ENCODE results near the gene NUFIP2. TPM values are rescaled to one million over a fixed set of nuclear protein-coding genes. Genes with fewer than 3 reads are reported as not detected.

The NUFIP2 gene
- total RNA-seq, 4 donors from 2014 or later: 19.8 to 40.8 (median 25.4) TPM

GRCh38 chr17:29240968-29241963, 52.7 kb downstream of the NUFIP2 start:
- Histone ChIP-seq H3K4me1 (peaks cover 0 to 8% (median 0%) of the 10 kb centered on the region in 4 donors), H3K27ac (peak overlapping the region in 3 of 4 donors; percentile 6 to 50 (median 31)), H3K27me3 (no peaks in the 10 kb centered on the region), H3K4me3 (no peak overlapping the region), H3K36me3 (no peaks in the 10 kb centered on the region), H3K9me3 (no peaks in the 10 kb centered on the region)
- WGBS, 2 donors (ENCODE audit: low coverage in 1 of 2): 75 to 94% methylated on average over 4 to 9 of the region's 9 CpGs
- DNase-seq: no peak
- no peak for TF ChIP-seq CTCF (IDR thresholded peaks at IDR 0.05)
- no peak for TF ChIP-seq POLR2AphosphoS5 (IDR thresholded peaks at IDR 0.05)
- TF ChIP-seq EP300 (IDR thresholded peaks at IDR 0.05; ENCODE audit: low read depth): no peak
- TF ChIP-seq POLR2A (IDR thresholded peaks at IDR 0.05): no peak
- in situ Hi-C loops (cut with MboI; ENCODE audit: low pct_ligation_motif_present in 1 of 4, low pct_unique_long_range_greater_than_20kb in 1 of 4, low sequenced_read_pairs in 3 of 4) (loop anchor here in 1 of 4 donors (25.0 kb wide), 1 partner anchor 229 kb away; the partner anchor contains the start of gene SEZ6), intact Hi-C loops (cut with DNase I; ENCODE audit: low total_unique reads) (no loop called here)

DNA sequence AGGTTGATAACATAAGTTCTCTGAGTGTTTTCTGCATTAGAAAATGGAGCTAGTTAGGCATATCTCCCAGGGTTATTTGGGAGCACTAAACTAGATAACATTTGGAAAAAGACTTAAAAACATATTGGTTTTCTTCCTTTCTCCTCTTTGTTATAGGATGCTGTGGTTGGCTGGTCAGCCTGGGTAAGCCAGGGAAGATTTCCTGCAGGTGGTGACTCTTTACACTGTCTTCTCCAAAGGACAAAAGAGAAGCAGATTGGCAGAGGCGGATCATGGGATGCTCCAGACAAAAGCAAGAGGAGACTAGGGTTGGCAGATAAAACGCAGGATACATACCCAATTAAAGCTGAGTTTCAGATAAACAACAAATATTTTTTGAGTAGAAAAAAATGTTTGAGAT, 53.5 kb downstream of the NUFIP2 start:
- Histone ChIP-seq H3K9me3 (no peaks in the 10 kb centered on the region), H3K4me1 (peaks cover 0 to 8% (median 0%) of the 10 kb centered on the region in 4 donors), H3K27me3 (no peaks in the 10 kb centered on the region), H3K4me3 (no peak overlapping the region), H3K27ac (peak overlapping the region in 2 of 4 donors; percentile 31 to 50), H3K36me3 (no peaks in the 10 kb centered on the region)
- no peak for DNase-seq
- intact Hi-C loops (cut with DNase I; ENCODE audit: low total_unique reads) (no loop called here), in situ Hi-C loops (cut with MboI; ENCODE audit: low pct_ligation_motif_present in 1 of 4, low pct_unique_long_range_greater_than_20kb in 1 of 4, low sequenced_read_pairs in 3 of 4) (loop anchor here in 1 of 4 donors (25.0 kb wide), 1 partner anchor 228 kb away; the partner anchor contains the start of gene SEZ6)
- no peak for TF ChIP-seq CTCF (IDR thresholded peaks at IDR 0.05)
- no peak for TF ChIP-seq POLR2A (IDR thresholded peaks at IDR 0.05)
- TF ChIP-seq POLR2AphosphoS5 (IDR thresholded peaks at IDR 0.05): no peak
- 44 to 68% methylated on average over 2 of the region's 2 CpGs for WGBS, 2 donors (ENCODE audit: low coverage in 1 of 2)

DNA sequence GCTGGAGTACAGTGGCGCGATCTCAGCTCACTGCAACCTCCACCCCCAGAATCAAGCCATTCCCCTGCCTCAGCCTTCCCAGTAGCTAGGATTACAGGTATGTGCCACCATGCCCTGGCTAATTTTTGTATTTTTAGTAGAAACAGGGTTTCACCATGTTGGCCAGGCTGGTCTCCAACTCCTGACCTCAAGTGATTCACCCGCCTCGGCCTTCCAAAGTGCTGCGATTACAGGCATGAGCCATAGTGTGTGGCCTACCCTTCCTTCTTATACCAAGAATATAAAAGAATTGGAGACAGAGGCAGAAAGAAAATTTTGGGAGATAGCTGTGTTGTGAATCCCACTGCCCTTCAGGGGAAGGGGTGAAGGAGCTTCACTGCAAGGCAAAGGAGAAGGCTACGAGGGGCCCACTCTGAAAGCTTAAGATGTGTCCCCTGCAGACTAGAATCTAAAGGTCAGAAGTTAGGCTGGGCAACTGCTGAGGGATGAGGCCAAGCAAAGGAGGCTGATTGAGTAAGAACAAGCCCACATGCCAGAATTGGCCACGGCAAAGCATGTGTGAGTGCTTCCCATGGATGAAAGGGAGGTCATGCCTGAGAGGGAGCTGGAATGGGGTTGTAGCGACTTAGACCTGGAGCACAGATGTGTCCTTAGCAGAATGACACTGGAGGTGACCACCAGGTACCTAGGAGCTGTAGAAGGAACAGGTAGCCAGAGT, 55.7 kb downstream of the NUFIP2 start:
- H3K9me3 ChIP-seq: no peaks in the 10 kb centered on the region
- in situ Hi-C loops (cut with MboI; ENCODE audit: low pct_ligation_motif_present in 1 of 4, low pct_unique_long_range_greater_than_20kb in 1 of 4, low sequenced_read_pairs in 3 of 4) (loop anchor here in 1 of 4 donors (25.0 kb wide), 1 partner anchor 226 kb away; the partner anchor contains the start of gene SEZ6), intact Hi-C loops (cut with DNase I; ENCODE audit: low total_unique reads) (loop anchor here (5.0 kb wide), 1 partner anchor 204 kb away; no protein-coding TSS in a partner anchor)
- TF ChIP-seq POLR2AphosphoS5 (IDR thresholded peaks at IDR 0.05): no peak
- no peak overlapping the region for H3K27ac ChIP-seq
- H3K4me1 ChIP-seq: peaks cover 0 to 8% (median 0%) of the 10 kb centered on the region in 4 donors
- no peak overlapping the region for H3K4me3 ChIP-seq
- no peak for DNase-seq
- no peaks in the 10 kb centered on the region for H3K27me3 ChIP-seq
- no peaks in the 10 kb centered on the region for H3K36me3 ChIP-seq
- WGBS, 2 donors (ENCODE audit: low coverage in 1 of 2): 92% methylated on average over 4 to 8 of the region's 8 CpGs

GRCh38 chr17:29237476-29238132, 56.3 kb downstream of the NUFIP2 start:
- Histone ChIP-seq H3K27me3 (no peaks in the 10 kb centered on the region), H3K9me3 (no peaks in the 10 kb centered on the region), H3K4me1 (peaks cover 0 to 8% (median 0%) of the 10 kb centered on the region in 4 donors), H3K36me3 (no peaks in the 10 kb centered on the region), H3K4me3 (no peak overlapping the region), H3K27ac (no peak overlapping the region)
- TF ChIP-seq CTCF (IDR thresholded peaks at IDR 0.05) (no peak), POLR2A (IDR thresholded peaks at IDR 0.05) (no peak), EP300 (IDR thresholded peaks at IDR 0.05; ENCODE audit: low read depth) (no peak), POLR2AphosphoS5 (IDR thresholded peaks at IDR 0.05) (no peak)
- WGBS, 2 donors (ENCODE audit: low coverage in 1 of 2): 87 to 88% methylated on average over 3 of the region's 3 CpGs
- intact Hi-C loops (cut with DNase I; ENCODE audit: low total_unique reads): loop anchor here (5.0 kb wide), 1 partner anchor 205 kb away; no protein-coding TSS in a partner anchor
- DNase-seq: no peak
- in situ Hi-C loops (cut with MboI; ENCODE audit: low pct_ligation_motif_present in 1 of 4, low pct_unique_long_range_greater_than_20kb in 1 of 4, low sequenced_read_pairs in 3 of 4): loop anchor here in 1 of 4 donors (25.0 kb wide), 1 partner anchor 225 kb away; the partner anchor contains the start of gene SEZ6

Measured in transverse colon (tissue), 4 donors.